Transverse colon (tissue), 3 donors: Measurements from ENCODE around the gene GPC6.

Experiments
- EP300 ChIP-seq: sonication (generic); formaldehyde crosslinking; IDR thresholded peaks from one replicate; pipeline ENCODE4 v1.6.1; 2017; ENCODE audit warnings: antibody characterized with exemption, low read depth
- POLR2A ChIP-seq: fragments of 450-650 bp; IDR thresholded peaks from one replicate; pipeline ENCODE4 v1.6.1; 2016; ENCODE audit warnings: antibody characterized with exemption, mild to moderate bottlenecking, moderate library complexity
- TF ChIP-seq, protein P1 (sequence below), 5 experiments: fragments of 200-600 bp in 3 of 5; fragments of 450-650 bp in 2 of 5; sonication (generic) in 3 of 5; IDR thresholded peaks; 1 replicate in 2 of 5; 2 replicates in 3 of 5; pipeline ENCODE4 v1.5.1; 2016 to 2017; ENCODE audit warnings: antibody characterized with exemption in 5 of 5, inconsistent platforms in 3 of 5, mild to moderate bottlenecking in 2 of 5, moderate library complexity in 1 of 5

DNA sequence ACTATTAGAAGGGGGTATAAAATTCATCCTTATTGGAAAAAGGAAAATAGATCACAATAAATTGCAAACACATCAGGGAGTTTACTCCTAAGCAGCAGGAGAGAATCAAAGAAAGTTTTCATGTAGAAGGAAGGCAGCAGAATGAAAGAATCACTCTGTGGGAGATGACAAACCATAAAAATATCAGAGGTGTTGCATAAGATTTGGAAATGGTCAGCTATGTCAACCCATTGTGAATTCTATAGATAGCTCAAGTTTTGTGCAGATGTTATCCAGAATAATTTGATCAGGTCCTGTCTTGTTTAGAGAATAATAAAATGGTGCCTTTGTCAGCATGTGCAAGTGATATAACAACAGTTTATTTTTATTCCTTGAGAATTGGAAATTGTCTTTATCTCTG lies 630.5 kb downstream of the GPC6 start:
- TF ChIP-seq EP300 (no peak), POLR2A (no peak)
- TF ChIP-seq, protein P1, sequence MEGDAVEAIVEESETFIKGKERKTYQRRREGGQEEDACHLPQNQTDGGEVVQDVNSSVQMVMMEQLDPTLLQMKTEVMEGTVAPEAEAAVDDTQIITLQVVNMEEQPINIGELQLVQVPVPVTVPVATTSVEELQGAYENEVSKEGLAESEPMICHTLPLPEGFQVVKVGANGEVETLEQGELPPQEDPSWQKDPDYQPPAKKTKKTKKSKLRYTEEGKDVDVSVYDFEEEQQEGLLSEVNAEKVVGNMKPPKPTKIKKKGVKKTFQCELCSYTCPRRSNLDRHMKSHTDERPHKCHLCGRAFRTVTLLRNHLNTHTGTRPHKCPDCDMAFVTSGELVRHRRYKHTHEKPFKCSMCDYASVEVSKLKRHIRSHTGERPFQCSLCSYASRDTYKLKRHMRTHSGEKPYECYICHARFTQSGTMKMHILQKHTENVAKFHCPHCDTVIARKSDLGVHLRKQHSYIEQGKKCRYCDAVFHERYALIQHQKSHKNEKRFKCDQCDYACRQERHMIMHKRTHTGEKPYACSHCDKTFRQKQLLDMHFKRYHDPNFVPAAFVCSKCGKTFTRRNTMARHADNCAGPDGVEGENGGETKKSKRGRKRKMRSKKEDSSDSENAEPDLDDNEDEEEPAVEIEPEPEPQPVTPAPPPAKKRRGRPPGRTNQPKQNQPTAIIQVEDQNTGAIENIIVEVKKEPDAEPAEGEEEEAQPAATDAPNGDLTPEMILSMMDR (IDR thresholded peaks at IDR 0.05) = no peak
